K562 (cell line): ENCODE data around the gene ID1. TPM values are rescaled to one million over a fixed set of nuclear protein-coding genes. Genes with fewer than 3 reads are reported as not detected.
A peak's percentile ranks its signal among the peaks of the same experiment; 100 is the strongest.

Experiments used
- BACH1 ChIP-seq: fragments of 200-800 bp; sonication (Bioruptor generic); IDR thresholded peaks from 2 replicates; pipeline ENCODE4 v1.6.1; 2016; ENCODE audit warnings: missing genetic modification characterization, missing compliant biosample characterization
- CBFA2T3 ChIP-seq: fragments of 450-650 bp; IDR thresholded peaks from 2 replicates; pipeline ENCODE4 v1.6.1; 2017
- CBX1 ChIP-seq: sonication (generic); IDR thresholded peaks from 2 replicates; pipeline ENCODE4 v1.6.1; 2016; ENCODE audit warnings: antibody characterized with exemption, low read depth, mild to moderate bottlenecking
- ELK3 ChIP-seq: fragments of 450-650 bp; formaldehyde crosslinking; IDR thresholded peaks from 2 replicates; pipeline ENCODE4 v1.4.0; 2020; ENCODE audit warnings: mild to moderate bottlenecking
- ESRRA ChIP-seq: fragments of 450-650 bp; IDR thresholded peaks from 2 replicates; pipeline ENCODE4 v1.6.1; 2014; ENCODE audit warnings: low read depth, mild to moderate bottlenecking, moderate library complexity, borderline replicate concordance
- GMEB1 ChIP-seq: fragments of 250-450 bp; sonication (Bioruptor Pico); IDR thresholded peaks from 2 replicates; pipeline ENCODE4 v1.4.0; 2020; ENCODE audit warnings: mild to moderate bottlenecking
- IFI16 ChIP-seq: fragments of 250-450 bp; sonication (Bioruptor Pico); IDR thresholded peaks from 2 replicates; pipeline ENCODE4 v2.1.2; 2022; ENCODE audit warnings: mild to moderate bottlenecking, inconsistent platforms
- JUN ChIP-seq, 2 experiments: sonication (generic) in 1 of 2; formaldehyde crosslinking in 1 of 2; IDR thresholded peaks; 2 replicates each; pipeline versions ENCODE4 v1.6.1 to v1.8.0; 2012 to 2022; ENCODE audit warnings: borderline replicate concordance in 2 of 2, mild to moderate bottlenecking in 2 of 2, improper control_type of control experiment in 1 of 2, low read depth in 1 of 2, low read length in 1 of 2, missing genetic modification reagents in 1 of 2
- MAFK ChIP-seq: IDR thresholded peaks from 2 replicates; pipeline ENCODE4 v1.6.1; 2011; ENCODE audit warnings: low read length, improper control_type of control experiment
- PTBP1 ChIP-seq: fragments of 200-400 bp; formaldehyde crosslinking; IDR thresholded peaks from 2 replicates; pipeline ENCODE4 v1.6.1; 2017; ENCODE audit warnings: low read depth, low read length
- PYGO2 ChIP-seq: fragments of 450-650 bp; IDR thresholded peaks from 2 replicates; pipeline ENCODE4 v1.6.1; 2016; ENCODE audit warnings: mild to moderate bottlenecking, missing genetic modification characterization, moderate library complexity, missing compliant biosample characterization
- RBM15 ChIP-seq: fragments of 200-400 bp; formaldehyde crosslinking; IDR thresholded peaks from 2 replicates; pipeline ENCODE4 v1.6.1; 2018; ENCODE audit warnings: mild to moderate bottlenecking, low read length, moderate library complexity; ENCODE audit not compliant: insufficient read depth
- RBM39 ChIP-seq: fragments of 200-400 bp; formaldehyde crosslinking; optimal IDR thresholded peaks from 2 replicates; pipeline ENCODE3; 2018; ENCODE audit warnings: low read depth, low read length
- RFX1 ChIP-seq: fragments of 450-650 bp; IDR thresholded peaks from 2 replicates; pipeline ENCODE4 v1.6.1; 2016; ENCODE audit warnings: mild to moderate bottlenecking, moderate library complexity
- SRSF1 ChIP-seq: fragments of 200-400 bp; formaldehyde crosslinking; IDR thresholded peaks from 2 replicates; pipeline ENCODE4 v1.6.1; 2017; ENCODE audit warnings: mild to moderate bottlenecking, low read depth, low read length, moderate library complexity
- ZBTB7A ChIP-seq: IDR thresholded peaks from 2 replicates; pipeline ENCODE4 v1.6.1; 2011; ENCODE audit warnings: low read depth, mild to moderate bottlenecking, low read length, moderate library complexity, borderline replicate concordance; ENCODE audit not compliant: control insufficient read depth
- ZNF133 ChIP-seq: fragments of 250-450 bp; sonication (Bioruptor Pico); IDR thresholded peaks from 2 replicates; pipeline ENCODE4 v1.4.0; 2020; ENCODE audit warnings: mild to moderate bottlenecking
- ZNF232 ChIP-seq: sonication (generic); formaldehyde crosslinking; IDR thresholded peaks from 2 replicates; pipeline ENCODE4 v1.8.0; 2022; ENCODE audit warnings: mild to moderate bottlenecking, missing genetic modification reagents
- ZNF431 ChIP-seq: sonication (generic); formaldehyde crosslinking; IDR thresholded peaks from 2 replicates; pipeline ENCODE4 v1.8.0; 2022; ENCODE audit warnings: mild to moderate bottlenecking, missing genetic modification reagents
- ZNF444 ChIP-seq: fragments of 250-450 bp; sonication (Bioruptor Pico); IDR thresholded peaks from 2 replicates; pipeline ENCODE4 v1.4.0; 2020; ENCODE audit warnings: mild to moderate bottlenecking, moderate library complexity
- polyA plus RNA-seq, 8 experiments: library from polyadenylated mRNA; depleted of rRNA in 4 of 8; stranded (reverse) in 5 of 8; unstranded in 3 of 8; fragments of >200 nt; fragmentation: Nextera tagmentation in 2 of 8; fragmentation: Illumina TruSeq in 1 of 8; extraction: Ambion mirVana in 2 of 8; extraction: Trizol in 1 of 8; gene quantifications; 2 replicates each; pipeline versions ENCODE4 v1.2.1 to v1.2.3, GENCODE V29; 2011 to 2014; ENCODE audit warnings: inconsistent platforms in 1 of 8, missing spikeins in 1 of 8
- total RNA-seq, 7 experiments: library from RNA; depleted of rRNA in 6 of 7; stranded (reverse); fragments of >200 nt in 6 of 7; fragmentation: Illumina TruSeq in 2 of 7; extraction: Trizol in 2 of 7; gene quantifications; 2 replicates each; pipeline versions ENCODE4 v1.2.1 to v1.2.3, GENCODE V29; 2011 to 2021; ENCODE audit warnings: low replicate concordance in 1 of 7
- TF ChIP-seq, protein P1 (sequence below), 2 experiments: fragments of 450-650 bp; IDR thresholded peaks; 2 replicates each; pipeline ENCODE4 v1.6.1; 2018; ENCODE audit warnings: mild to moderate bottlenecking in 2 of 2, low read depth in 1 of 2; ENCODE audit not compliant: partially characterized antibody in 2 of 2

The ID1 gene
- total and polyA plus RNA-seq, 9 of the 15 experiments (the other 6 are each of a cell fraction or from before 2014, with no cell fraction given): 1.4 to 358 (median 65.0) TPM

- TF ChIP-seq ELK3 (CRISPR knock-in tag): 0 out of 2 replicates have a peak, but pooled peaks have one; percentile 29
- TF ChIP-seq RFX1: no peak
- TF ChIP-seq BACH1: peak; percentile 89
- peak; percentile 86 for TF ChIP-seq MAFK
- peak; percentile 60; the same call in 1 of the 2 replicates for TF ChIP-seq ESRRA
- TF ChIP-seq ZNF232: no peak
- TF ChIP-seq JUN (IDR thresholded peaks at IDR 0.05; ENCODE audit: borderline replicate concordance, low read depth, low read length): peak; percentile 94
- TF ChIP-seq JUN (CRISPR knock-in tag; IDR thresholded peaks at IDR 0.05; ENCODE audit: borderline replicate concordance): peak; percentile 80; the same call in 1 of the 2 replicates
- TF ChIP-seq RBM15: no peak
- TF ChIP-seq, protein P1, sequence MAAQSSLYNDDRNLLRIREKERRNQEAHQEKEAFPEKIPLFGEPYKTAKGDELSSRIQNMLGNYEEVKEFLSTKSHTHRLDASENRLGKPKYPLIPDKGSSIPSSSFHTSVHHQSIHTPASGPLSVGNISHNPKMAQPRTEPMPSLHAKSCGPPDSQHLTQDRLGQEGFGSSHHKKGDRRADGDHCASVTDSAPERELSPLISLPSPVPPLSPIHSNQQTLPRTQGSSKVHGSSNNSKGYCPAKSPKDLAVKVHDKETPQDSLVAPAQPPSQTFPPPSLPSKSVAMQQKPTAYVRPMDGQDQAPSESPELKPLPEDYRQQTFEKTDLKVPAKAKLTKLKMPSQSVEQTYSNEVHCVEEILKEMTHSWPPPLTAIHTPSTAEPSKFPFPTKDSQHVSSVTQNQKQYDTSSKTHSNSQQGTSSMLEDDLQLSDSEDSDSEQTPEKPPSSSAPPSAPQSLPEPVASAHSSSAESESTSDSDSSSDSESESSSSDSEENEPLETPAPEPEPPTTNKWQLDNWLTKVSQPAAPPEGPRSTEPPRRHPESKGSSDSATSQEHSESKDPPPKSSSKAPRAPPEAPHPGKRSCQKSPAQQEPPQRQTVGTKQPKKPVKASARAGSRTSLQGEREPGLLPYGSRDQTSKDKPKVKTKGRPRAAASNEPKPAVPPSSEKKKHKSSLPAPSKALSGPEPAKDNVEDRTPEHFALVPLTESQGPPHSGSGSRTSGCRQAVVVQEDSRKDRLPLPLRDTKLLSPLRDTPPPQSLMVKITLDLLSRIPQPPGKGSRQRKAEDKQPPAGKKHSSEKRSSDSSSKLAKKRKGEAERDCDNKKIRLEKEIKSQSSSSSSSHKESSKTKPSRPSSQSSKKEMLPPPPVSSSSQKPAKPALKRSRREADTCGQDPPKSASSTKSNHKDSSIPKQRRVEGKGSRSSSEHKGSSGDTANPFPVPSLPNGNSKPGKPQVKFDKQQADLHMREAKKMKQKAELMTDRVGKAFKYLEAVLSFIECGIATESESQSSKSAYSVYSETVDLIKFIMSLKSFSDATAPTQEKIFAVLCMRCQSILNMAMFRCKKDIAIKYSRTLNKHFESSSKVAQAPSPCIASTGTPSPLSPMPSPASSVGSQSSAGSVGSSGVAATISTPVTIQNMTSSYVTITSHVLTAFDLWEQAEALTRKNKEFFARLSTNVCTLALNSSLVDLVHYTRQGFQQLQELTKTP (IDR thresholded peaks at IDR 0.05; ENCODE audit: low read depth in 1 of 2, partially characterized antibody in 2 of 2): peak in 1 of 2 experiments; percentile 52
- peak; percentile 37; the same call in 1 of the 2 replicates for TF ChIP-seq CBX1
- 0 out of 2 replicates have a peak, but pooled peaks have one; percentile 6 for TF ChIP-seq ZNF444 (CRISPR knock-in tag)
- peak; percentile 59; the same call in 1 of the 2 replicates for TF ChIP-seq ZNF133
- TF ChIP-seq ZBTB7A: peak; percentile 80; the same call in 1 of the 2 replicates
- TF ChIP-seq ZNF431 (CRISPR knock-in tag): peak; percentile 54; the same call in 1 of the 2 replicates
- peak; percentile 51 for TF ChIP-seq GMEB1
- peak; percentile 68 for TF ChIP-seq CBFA2T3
- TF ChIP-seq SRSF1: no peak
- TF ChIP-seq PTBP1: 0 out of 2 replicates have a peak, but pooled peaks have one; percentile 70
- TF ChIP-seq RBM39: no peak
- 0 out of 2 replicates have a peak, but pooled peaks have one; percentile 64 for TF ChIP-seq IFI16 (CRISPR knock-in tag)
- no peak for TF ChIP-seq PYGO2 (tag)
These were observed 32.2 kb upstream of the ID1 start (continued) for GRCh38 chr20:31572701-31573554.
